Karpas-422 (cell line): ENCODE data around the gene STK11. TPM values are rescaled to one million over a fixed set of nuclear protein-coding genes. Genes with fewer than 3 reads are reported as not detected.

Source experiments
- DNase-seq: peaks from one replicate; pipeline ENCODE4 v3.0.0-alpha.2; 2015
- H2AFZ ChIP-seq: fragments of 200-600 bp; sonication (generic); 2 replicates; pipeline ENCODE4 v1.6.1; 2014; ENCODE audit warnings: antibody characterized with exemption, low read length, mixed read lengths
- H3K27ac ChIP-seq: fragments of 200-600 bp; sonication (generic); 2 replicates; pipeline ENCODE4 v1.5.1; 2014; ENCODE audit warnings: mild to moderate bottlenecking, low read length, moderate library complexity
- H3K27me3 ChIP-seq: fragments of 200-600 bp; sonication (generic); 2 replicates; pipeline ENCODE4 v1.6.1; 2014; ENCODE audit warnings: low read length, mixed read lengths
- H3K36me3 ChIP-seq: fragments of 200-600 bp; sonication (generic); 2 replicates; pipeline ENCODE4 v1.6.1; 2014; ENCODE audit warnings: low read length, mixed read lengths; ENCODE audit not compliant: insufficient read depth
- H3K4me1 ChIP-seq: fragments of 200-600 bp; sonication (generic); 2 replicates; pipeline ENCODE4 v1.6.1; 2014; ENCODE audit warnings: mild to moderate bottlenecking, low read length, mixed read lengths
- H3K4me2 ChIP-seq: fragments of 200-600 bp; sonication (generic); 2 replicates; pipeline ENCODE4 v1.6.1; 2014; ENCODE audit warnings: low read length, low read depth, mild to moderate bottlenecking; ENCODE audit not compliant: poor library complexity, severe bottlenecking
- H3K4me3 ChIP-seq: fragments of 200-600 bp; sonication (generic); 2 replicates; pipeline ENCODE4 v1.5.1; 2014; ENCODE audit warnings: mild to moderate bottlenecking, antibody characterized with exemption, low read length, mixed read lengths
- H3K79me2 ChIP-seq: fragments of 200-600 bp; sonication (generic); 2 replicates; pipeline ENCODE4 v1.6.1; 2014; ENCODE audit warnings: mild to moderate bottlenecking, low read length, mixed read lengths
- H3K9ac ChIP-seq: fragments of 200-600 bp; sonication (generic); 2 replicates; pipeline ENCODE4 v1.6.0; 2014; ENCODE audit warnings: low read length
- H3K9me2 ChIP-seq: fragments of 200-600 bp; sonication (generic), shearing (Covaris generic); replicated peaks from 2 replicates; pipeline ENCODE4 v1.6.0; 2014; ENCODE audit warnings: mild to moderate bottlenecking, low read length, moderate library complexity; ENCODE audit not compliant: insufficient read depth
- H3K9me3 ChIP-seq: fragments of 300-700, 200-600 bp; sonication (generic); 2 replicates; pipeline ENCODE4 v1.6.1; 2014; ENCODE audit warnings: low read length, mixed read lengths
- H4K20me1 ChIP-seq: fragments of 200-600 bp; sonication (generic); 2 replicates; pipeline ENCODE4 v1.6.1; 2014; ENCODE audit warnings: mild to moderate bottlenecking, antibody characterized with exemption, low read length, low read depth; ENCODE audit not compliant: insufficient read depth
- total RNA-seq: library from RNA; depleted of rRNA; stranded (reverse); fragments of >200 nt; shearing (Covaris generic); gene quantifications from 2 replicates; pipeline ENCODE4 v1.2.3, GENCODE V29; 2014; ENCODE audit warnings: low replicate concordance

Gene STK11
- total RNA-seq, 1 experiment from 2014 or later = 40.3 TPM

GRCh38 chr19:1271528-1272422, 66.2 kb downstream of the STK11 start:
- Histone ChIP-seq H3K9me3 (no peaks in the 10 kb centered on the region), H3K27me3 (no peaks in the 10 kb centered on the region), H3K27ac (no peak overlapping the region), H4K20me1 (peaks cover 31% of the 10 kb centered on the region), H2AFZ (no peak overlapping the region), H3K4me2 (peak overlapping the region; percentile 17), H3K9ac (no peak overlapping the region), H3K4me1 (peaks cover 60% of the 10 kb centered on the region), H3K4me3 (no peak overlapping the region), H3K79me2 (peaks cover 25% of the 10 kb centered on the region), H3K9me2 (no peaks in the 10 kb centered on the region), H3K36me3 (peaks cover 36% of the 10 kb centered on the region)
- no peak for DNase-seq

- Histone ChIP-seq H3K4me1 (peaks cover 53% of the 10 kb centered on the region), H2AFZ (no peak overlapping the region), H3K9ac (no peak overlapping the region), H3K27me3 (no peaks in the 10 kb centered on the region), H3K27ac (no peak overlapping the region), H3K9me3 (no peaks in the 10 kb centered on the region), H3K9me2 (no peaks in the 10 kb centered on the region), H3K79me2 (peaks cover 31% of the 10 kb centered on the region), H3K36me3 (peaks cover 42% of the 10 kb centered on the region), H3K4me3 (no peak overlapping the region), H4K20me1 (peaks cover 32% of the 10 kb centered on the region), H3K4me2 (no peak overlapping the region)
- no peak for DNase-seq
Measured at GRCh38 chr19:1272423-1273262, 67.1 kb downstream of the STK11 start.

GRCh38 chr19:1273263-1274041, 67.9 kb downstream of the STK11 start:
- Histone ChIP-seq H3K4me2 (no peak overlapping the region), H3K4me3 (no peak overlapping the region), H3K27me3 (no peaks in the 10 kb centered on the region), H3K9me2 (no peaks in the 10 kb centered on the region), H4K20me1 (peaks cover 32% of the 10 kb centered on the region), H3K79me2 (peaks cover 31% of the 10 kb centered on the region), H3K9ac (no peak overlapping the region), H3K9me3 (no peaks in the 10 kb centered on the region), H2AFZ (no peak overlapping the region), H3K4me1 (peaks cover 45% of the 10 kb centered on the region), H3K27ac (no peak overlapping the region), H3K36me3 (peaks cover 44% of the 10 kb centered on the region)
- DNase-seq = no peak

- Histone ChIP-seq H3K36me3 (peaks cover 47% of the 10 kb centered on the region), H3K9me2 (no peaks in the 10 kb centered on the region), H3K27me3 (no peaks in the 10 kb centered on the region), H3K4me2 (peak overlapping the region; percentile 80), H3K4me3 (peak overlapping the region; percentile 67; the same call in 1 of the 2 replicates), H3K79me2 (peaks cover 31% of the 10 kb centered on the region), H3K27ac (no peak overlapping the region), H3K9me3 (no peaks in the 10 kb centered on the region), H4K20me1 (peaks cover 32% of the 10 kb centered on the region), H3K4me1 (peaks cover 41% of the 10 kb centered on the region), H3K9ac (no peak overlapping the region), H2AFZ (no peak overlapping the region)
- DNase-seq = no peak
Measured at GRCh38 chr19:1274081-1274851, 68.7 kb downstream of the STK11 start.

GRCh38 chr19:1274852-1275259, 69.3 kb downstream of the STK11 start:
- H2AFZ ChIP-seq = no peak overlapping the region
- H3K4me1 ChIP-seq = peaks cover 39% of the 10 kb centered on the region
- no peaks in the 10 kb centered on the region for H3K9me2 ChIP-seq
- peak overlapping the region; percentile 67; the same call in 1 of the 2 replicates for H3K4me3 ChIP-seq
- H3K36me3 ChIP-seq = peaks cover 50% of the 10 kb centered on the region
- H3K27me3 ChIP-seq = no peaks in the 10 kb centered on the region
- H3K79me2 ChIP-seq = peaks cover 27% of the 10 kb centered on the region
- no peak overlapping the region for H3K27ac ChIP-seq
- peak overlapping the region; percentile 54 for H3K9ac ChIP-seq
- H4K20me1 ChIP-seq = peaks cover 30% of the 10 kb centered on the region
- peak overlapping the region; percentile 80 for H3K4me2 ChIP-seq
- no peaks in the 10 kb centered on the region for H3K9me3 ChIP-seq
- no peak for DNase-seq

- peaks cover 33% of the 10 kb centered on the region for H3K4me1 ChIP-seq
- H3K9me3 ChIP-seq = no peaks in the 10 kb centered on the region
- H3K79me2 ChIP-seq = peaks cover 22% of the 10 kb centered on the region
- DNase-seq = peak; percentile 99
- H4K20me1 ChIP-seq = peaks cover 28% of the 10 kb centered on the region
- H3K4me2 ChIP-seq = peak within 1 kb of the TSS; percentile 80
- peaks cover 50% of the 10 kb centered on the region for H3K36me3 ChIP-seq
- no peaks in the 10 kb centered on the region for H3K9me2 ChIP-seq
- H2AFZ ChIP-seq = no peak within 1 kb of the TSS; the same call in 1 of the 2 replicates
- no peaks in the 10 kb centered on the region for H3K27me3 ChIP-seq
- H3K9ac ChIP-seq = peak within 1 kb of the TSS; percentile 92
- H3K27ac ChIP-seq = peak within 1 kb of the TSS; percentile 79
- peak within 1 kb of the TSS; percentile 84 for H3K4me3 ChIP-seq
Measured at GRCh38 chr19:1275260-1275975, 69.8 kb downstream of the STK11 start, which contains the start of gene FAM174C. TSS of gene FAM174C (plus strand) at chr19:1275530. CDS start at chr19:1275550, 20 bp downstream.
